Right lobe of liver (tissue), 4 donors: Measurements from ENCODE around the gene B4GALT5.

ENCODE experiments used
- CTCF ChIP-seq, 4 donors: fragments of 200-600 bp in 3 of 4; fragments of 450-650 bp in 1 of 4; IDR thresholded peaks; one replicate each; pipeline versions ENCODE4 v1.5.1 to v1.8.0; 2016 to 2022; ENCODE audit warnings: antibody characterized with exemption in 4 of 4, mild to moderate bottlenecking in 2 of 4
- POLR2A ChIP-seq: fragments of 450-650 bp; IDR thresholded peaks from one replicate; pipeline ENCODE4 v1.6.1; 2017; ENCODE audit warnings: antibody characterized with exemption, mild to moderate bottlenecking
- donor health status: DM: no; HTN: no; CAD: no.
- donor health status: DM: no; HTN: no; CAD: no.
- donor health status: DM: no; HTN: yes; CAD: no.

- TF ChIP-seq CTCF (IDR thresholded peaks at IDR 0.05): no peak
- TF ChIP-seq POLR2A: no peak
These were observed 93.1 kb downstream of the B4GALT5 start for GRCh38 chr20:49620364-49621240.
